Stimulated activated naive CD4-positive, alpha-beta T cell (primary cell): ENCODE results near the gene ZNF217.
"Not testable (repeated sequence)": the region's sequence is repeated elsewhere in the genome, so short reads cannot be mapped to it uniquely, and the experiment has no call there.

Experiments used
- DNase-seq, 6 experiments: peaks; one replicate each; lab custom pipeline; 2025; lab: John Stamatoyannopoulos, UW

Gene ZNF217

GRCh38 chr20:53532654-53533312, 60.9 kb downstream of the ZNF217 start:
- DNase-seq = not testable (repeated sequence)

- DNase-seq = no peak
These were observed 63.2 kb downstream of the ZNF217 start for GRCh38 chr20:53530440-53530839.

- no peak for DNase-seq
These were observed 64.0 kb downstream of the ZNF217 start for GRCh38 chr20:53529658-53530057.

DNA sequence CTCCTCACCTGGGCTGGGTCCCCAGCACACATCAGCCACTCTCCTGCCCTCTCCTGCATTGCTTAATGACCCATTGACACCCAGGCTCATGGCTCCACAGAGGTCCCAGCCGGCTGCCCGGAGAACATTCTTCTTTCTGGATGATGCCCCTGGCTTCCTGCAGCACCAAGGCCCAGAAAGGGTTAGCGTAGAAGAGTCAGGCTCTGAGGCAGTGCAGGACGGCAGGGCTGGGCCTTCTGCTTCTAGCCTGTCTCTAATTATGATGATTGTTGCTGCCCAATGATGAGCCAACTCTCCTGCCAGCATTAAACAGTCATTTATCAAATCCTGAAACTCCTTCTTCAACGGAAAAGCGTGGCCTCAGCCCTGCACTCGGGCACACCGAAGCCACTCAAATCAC, 66.4 kb downstream of the ZNF217 start:
- no peak for DNase-seq

DNA sequence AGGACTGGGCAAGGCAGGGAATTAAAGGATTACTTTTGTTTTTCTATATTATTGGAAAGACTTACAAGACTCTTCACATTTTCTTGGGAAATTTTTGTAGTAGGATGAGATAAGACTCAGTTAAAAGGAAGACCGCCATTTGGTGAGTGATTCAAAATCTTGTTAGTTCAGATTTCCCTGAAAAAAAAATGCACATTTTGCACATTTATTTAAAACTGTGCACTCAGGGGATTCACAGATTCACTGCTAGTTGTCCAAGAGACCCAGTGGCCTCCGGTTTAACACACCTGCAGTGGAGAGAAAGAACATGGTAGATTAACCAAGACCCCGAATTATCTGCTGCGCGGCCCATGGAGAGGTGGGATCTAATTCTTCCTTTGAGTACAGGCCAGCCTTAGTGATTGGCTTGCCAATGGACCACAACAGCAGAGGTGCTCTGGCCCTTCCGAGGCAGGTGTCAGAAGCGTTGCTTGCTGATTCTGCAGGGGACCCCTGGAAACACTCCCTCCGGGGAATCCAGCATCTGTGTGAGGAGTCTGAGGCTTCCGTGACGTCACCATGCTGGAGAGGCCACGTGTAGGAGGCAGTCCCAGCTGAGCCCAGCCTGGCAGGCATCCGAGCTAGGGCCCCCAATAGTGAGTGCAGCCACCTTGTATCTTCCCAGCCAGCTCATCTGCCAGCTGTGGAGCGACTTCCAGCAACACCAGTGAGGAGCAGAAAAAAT, 68.9 kb downstream of the ZNF217 start:
- no peak for DNase-seq

GRCh38 chr20:53523615-53524014, 70.0 kb downstream of the ZNF217 start:
- not testable (repeated sequence) for DNase-seq

DNA sequence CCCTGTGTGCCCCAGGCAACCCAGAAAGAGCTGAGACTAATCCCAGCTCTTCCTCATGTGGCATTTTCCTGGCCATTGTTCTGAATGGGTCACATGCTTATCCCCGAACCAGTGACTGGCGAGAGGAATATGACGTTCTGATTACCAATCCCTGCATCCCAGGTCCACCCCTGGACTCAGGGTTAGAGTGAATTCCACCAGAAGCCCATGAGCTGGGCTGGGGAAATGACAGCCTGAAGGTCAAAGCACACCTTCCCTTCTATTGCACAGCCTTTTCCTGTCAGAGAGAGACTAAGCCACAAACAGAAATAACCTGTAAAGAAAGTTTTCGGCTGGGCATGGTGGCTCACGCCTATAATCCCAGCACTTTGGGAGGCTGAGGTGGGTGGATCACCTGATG, 70.9 kb downstream of the ZNF217 start:
- DNase-seq = no peak

GRCh38 chr20:53522026-53522425, 71.6 kb downstream of the ZNF217 start:
- no peak for DNase-seq

DNA sequence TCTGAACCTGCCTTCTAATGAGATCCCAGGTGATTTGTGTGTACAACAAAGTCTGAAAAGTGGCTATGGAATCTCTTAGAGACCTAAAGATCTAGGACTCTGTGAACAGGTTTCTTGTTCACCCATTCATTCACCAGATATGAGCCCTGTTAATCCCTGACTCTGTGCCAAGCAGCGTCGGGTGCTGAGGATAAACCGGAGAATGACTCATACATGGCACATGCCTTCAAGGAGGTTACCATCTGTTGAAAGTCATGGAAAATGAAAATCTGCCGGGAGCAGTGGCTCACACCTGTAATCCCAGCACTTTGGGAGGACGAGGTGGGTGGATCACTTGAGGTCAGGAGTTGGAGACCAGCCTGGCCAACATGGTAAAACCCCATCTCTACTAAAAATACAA, 72.2 kb downstream of the ZNF217 start:
- not testable (repeated sequence) for DNase-seq

- no peak for DNase-seq
These were observed 76.5 kb downstream of the ZNF217 start for GRCh38 chr20:53517146-53517545.
